HepG2 (cell line): ENCODE results near the gene KIF2C. TPM values are rescaled to one million over a fixed set of nuclear protein-coding genes. Genes with fewer than 3 reads are reported as not detected.

Experiments used
- ATAD3A ChIP-seq: sonication (generic); formaldehyde crosslinking; IDR thresholded peaks from 2 replicates; pipeline ENCODE4 v1.4.0; 2020; ENCODE audit warnings: missing genetic modification reagents
- FOXA1 ChIP-seq, 2 experiments: fragments of 450-650 bp in 1 of 2; sonication (generic) in 1 of 2; formaldehyde crosslinking in 1 of 2; IDR thresholded peaks; 2 replicates each; pipeline versions ENCODE4 v1.4.0 to v1.6.1; 2016 to 2020; ENCODE audit warnings: missing genetic modification reagents in 1 of 2
- HMG20B ChIP-seq: conservative IDR thresholded peaks from 2 replicates; pipeline ENCODE4 v1.6.1; 2016; ENCODE audit warnings: missing genetic modification reagents, missing compliant biosample characterization
- HOXA7 ChIP-seq: sonication (generic); formaldehyde crosslinking; IDR thresholded peaks from 2 replicates; pipeline ENCODE4 v1.8.1; 2022; ENCODE audit warnings: mild to moderate bottlenecking, missing genetic modification reagents, moderate library complexity
- MTERF4 ChIP-seq: sonication (generic); formaldehyde crosslinking; IDR thresholded peaks from 2 replicates; pipeline ENCODE4 v1.8.0; 2023; ENCODE audit warnings: mild to moderate bottlenecking, missing genetic modification reagents
- POGK ChIP-seq: sonication (generic); formaldehyde crosslinking; conservative IDR thresholded peaks from 2 replicates; pipeline ENCODE4 v1.8.0; 2022; ENCODE audit warnings: mild to moderate bottlenecking, moderate library complexity, missing genetic modification reagents
- RXRA ChIP-seq: sonication (generic); formaldehyde crosslinking; IDR thresholded peaks from 2 replicates; pipeline ENCODE4 v1.5.1; 2020; ENCODE audit warnings: missing genetic modification reagents
- SOX6 ChIP-seq, 2 experiments: fragments of 450-650 bp in 1 of 2; sonication (generic) in 1 of 2; formaldehyde crosslinking in 1 of 2; IDR thresholded peaks; 2 replicates each; pipeline versions ENCODE4 v1.4.0 to v1.6.1; 2017 to 2020; ENCODE audit warnings: antibody characterized with exemption in 1 of 2, mild to moderate bottlenecking in 1 of 2, missing genetic modification reagents in 1 of 2
- SSRP1 ChIP-seq: IDR thresholded peaks from 2 replicates; pipeline ENCODE4 v1.6.1; 2016; ENCODE audit warnings: control low read depth
- TCF12 ChIP-seq, 2 experiments: fragments of 450-650 bp in 1 of 2; sonication (generic) in 1 of 2; formaldehyde crosslinking in 1 of 2; IDR thresholded peaks; 2 replicates each; pipeline versions ENCODE4 v1.6.1 to v1.8.0; 2017 to 2022; ENCODE audit warnings: antibody characterized with exemption in 1 of 2, mild to moderate bottlenecking in 1 of 2, missing genetic modification reagents in 1 of 2, moderate library complexity in 1 of 2
- THAP8 ChIP-seq: sonication (generic); formaldehyde crosslinking; IDR thresholded peaks from 2 replicates; pipeline ENCODE4 v1.5.1; 2020; ENCODE audit warnings: missing genetic modification reagents, mild to moderate bottlenecking, borderline replicate concordance
- ZBTB3 ChIP-seq: sonication (generic); formaldehyde crosslinking; IDR thresholded peaks from 2 replicates; pipeline ENCODE4 v1.4.0; 2020; ENCODE audit warnings: low read depth, mild to moderate bottlenecking, moderate library complexity, missing genetic modification reagents, borderline replicate concordance
- ZBTB44 ChIP-seq: sonication (generic); formaldehyde crosslinking; IDR thresholded peaks from 2 replicates; pipeline ENCODE4 v1.4.0; 2020; ENCODE audit warnings: missing genetic modification reagents
- ZNF143 ChIP-seq: sonication (generic); formaldehyde crosslinking; IDR thresholded peaks from 2 replicates; pipeline ENCODE4 v1.4.0; 2020; ENCODE audit warnings: missing genetic modification reagents
- ZNF362 ChIP-seq: sonication (generic); formaldehyde crosslinking; IDR thresholded peaks from 2 replicates; pipeline ENCODE4 v1.4.0; 2020; ENCODE audit warnings: missing genetic modification reagents, mild to moderate bottlenecking, borderline replicate concordance
- ZNF460 ChIP-seq: sonication (generic); formaldehyde crosslinking; IDR thresholded peaks from 2 replicates; pipeline ENCODE4 v1.5.1; 2020; ENCODE audit warnings: missing genetic modification reagents, mild to moderate bottlenecking, borderline replicate concordance
- ZNF597 ChIP-seq: sonication (generic); formaldehyde crosslinking; IDR thresholded peaks from 2 replicates; pipeline ENCODE4 v1.5.0; 2020; ENCODE audit warnings: missing genetic modification reagents
- ZNF83 ChIP-seq: sonication (generic); formaldehyde crosslinking; IDR thresholded peaks from 2 replicates; pipeline ENCODE4 v1.4.0; 2020; ENCODE audit warnings: missing genetic modification reagents, mild to moderate bottlenecking, borderline replicate concordance
- ZSCAN25 ChIP-seq: sonication (generic); formaldehyde crosslinking; IDR thresholded peaks from 2 replicates; pipeline ENCODE4 v1.8.0; 2022; ENCODE audit warnings: mild to moderate bottlenecking, missing genetic modification reagents
- polyA plus RNA-seq, 8 experiments: library from polyadenylated mRNA; depleted of rRNA in 3 of 8; stranded (reverse) in 7 of 8; unstranded in 1 of 8; fragments of >200 nt; fragmentation: Illumina TruSeq in 4 of 8; extraction: Trizol in 4 of 8; gene quantifications; 2 replicates each; pipeline versions ENCODE4 v1.2.1 to v1.2.3, GENCODE V29; 2011 to 2016; ENCODE audit warnings: low read depth in 4 of 8, missing spikeins in 1 of 8, mixed read lengths in 1 of 8; ENCODE audit not compliant: insufficient read depth in 1 of 8
- total RNA-seq, 5 experiments: library from RNA; depleted of rRNA; stranded (reverse); fragments of >200 nt; fragmentation: Illumina TruSeq; extraction: Trizol; gene quantifications; 2 replicates each; pipeline ENCODE4 v1.2.3, GENCODE V29; 2016; ENCODE audit warnings: low read depth in 1 of 5

KIF2C gene
- total and polyA plus RNA-seq, 2 of the 13 experiments (the other 11 are each of a cell fraction or from before 2014, with no cell fraction given): 29.7 to 53.7 TPM

- no peak for TF ChIP-seq TCF12 (IDR thresholded peaks at IDR 0.05)
- peak; percentile 11; the same call in 1 of the 2 replicates for TF ChIP-seq TCF12 (CRISPR knock-in tag; IDR thresholded peaks at IDR 0.05)
- TF ChIP-seq RXRA: peak; percentile 70; the same call in 1 of the 2 replicates
- peak; percentile 43; the same call in 1 of the 2 replicates for TF ChIP-seq ZNF460
- no peak for TF ChIP-seq SOX6 (IDR thresholded peaks at IDR 0.05)
- peak; percentile 83 for TF ChIP-seq SOX6 (CRISPR knock-in tag; IDR thresholded peaks at IDR 0.05)
- peak; percentile 80; the same call in 1 of the 2 replicates for TF ChIP-seq ZNF83 (CRISPR knock-in tag)
- TF ChIP-seq HMG20B (CRISPR knock-in tag): peak; percentile 69
- peak; percentile 89; the same call in 1 of the 2 replicates for TF ChIP-seq ZBTB3 (CRISPR knock-in tag)
- TF ChIP-seq HOXA7 (CRISPR knock-in tag): no peak
- TF ChIP-seq FOXA1 (IDR thresholded peaks at IDR 0.05): no peak
- peak; percentile 24; the same call in 1 of the 2 replicates for TF ChIP-seq FOXA1 (CRISPR knock-in tag; IDR thresholded peaks at IDR 0.05)
- no peak for TF ChIP-seq ZNF597 (CRISPR knock-in tag)
- no peak for TF ChIP-seq ZBTB44
- TF ChIP-seq THAP8 (CRISPR knock-in tag): no peak
- peak; percentile 64; the same call in 1 of the 2 replicates for TF ChIP-seq ZSCAN25 (CRISPR knock-in tag)
- TF ChIP-seq POGK (CRISPR knock-in tag): peak; percentile 79
- TF ChIP-seq ZNF362 (CRISPR knock-in tag): 0 out of 2 replicates have a peak, but pooled peaks have one; percentile 59
- TF ChIP-seq MTERF4 (CRISPR knock-in tag): no peak; the same call in 1 of the 2 replicates
- peak; percentile 69; the same call in 1 of the 2 replicates for TF ChIP-seq SSRP1 (CRISPR knock-in tag)
- peak; percentile 55; the same call in 1 of the 2 replicates for TF ChIP-seq ZNF143 (CRISPR knock-in tag)
- no peak for TF ChIP-seq ATAD3A (CRISPR knock-in tag)
Measured at GRCh38 chr1:44799770-44800584, 60.3 kb downstream of the KIF2C start, which contains the start of gene PLK3 (continued).
